Upper lobe of left lung (tissue), 6 donors: ENCODE measurements around the gene GAA. TPM values are rescaled to one million over a fixed set of nuclear protein-coding genes. Genes with fewer than 3 reads are reported as not detected.

Experiments
- ATAC-seq, 2 donors: fragments of 200-7000 bp; cut with Tn5 transposase; one replicate each; pipeline ENCODE4 v1.9.1; 2022; ENCODE audit warnings: mild to moderate bottlenecking in 2 of 2, moderate library complexity in 2 of 2; ENCODE audit not compliant: low FRiP score in 2 of 2
- DNase-seq, 2 donors: peaks; one replicate each; pipeline ENCODE4 v3.0.0-alpha.2; 2019 to 2020
- H3K27ac ChIP-seq, 4 donors: fragments of 200-600 bp; sonication (generic); one replicate each; pipeline ENCODE4 v1.5.1; 2016 to 2019
- H3K27me3 ChIP-seq, 4 donors: fragments of 200-600 bp; sonication (generic); one replicate each; pipeline ENCODE4 v1.5.1; 2017 to 2019
- H3K36me3 ChIP-seq, 4 donors: fragments of 200-600 bp; sonication (generic); one replicate each; pipeline ENCODE4 v1.5.1; 2016 to 2019
- H3K4me1 ChIP-seq, 4 donors: fragments of 200-600 bp; sonication (generic); one replicate each; pipeline ENCODE4 v1.5.1; 2018 to 2019
- H3K4me3 ChIP-seq, 4 donors: fragments of 200-600 bp; sonication (generic); one replicate each; pipeline ENCODE4 v1.5.1; 2017 to 2019; ENCODE audit warnings: mild to moderate bottlenecking in 2 of 4, moderate library complexity in 1 of 4
- H3K9me3 ChIP-seq, 4 donors: fragments of 200-600 bp; sonication (generic); one replicate each; pipeline ENCODE4 v1.5.1; 2018 to 2019
- CTCF ChIP-seq, 6 experiments: fragments of 450-650 bp in 4 of 6; fragments of 200-600 bp in 2 of 6; sonication (generic) in 2 of 6; IDR thresholded peaks; one replicate each; pipeline ENCODE4 v1.5.1; 2016 to 2019; ENCODE audit warnings: antibody characterized with exemption in 6 of 6
- EP300 ChIP-seq, 4 donors: sonication (generic); formaldehyde crosslinking; IDR thresholded peaks; one replicate each; pipeline ENCODE4 v1.5.1; 2017; ENCODE audit warnings: antibody characterized with exemption in 4 of 4, control low read depth in 2 of 4
- POLR2A ChIP-seq, 4 donors: fragments of 450-650 bp; IDR thresholded peaks; one replicate each; pipeline ENCODE4 v1.5.1; 2016 to 2017; ENCODE audit warnings: antibody characterized with exemption in 4 of 4, mild to moderate bottlenecking in 2 of 4
- POLR2AphosphoS5 ChIP-seq, 2 donors: sonication (generic); formaldehyde crosslinking; IDR thresholded peaks; one replicate each; pipeline ENCODE4 v1.5.1; 2017; ENCODE audit warnings: antibody characterized with exemption in 2 of 2
- WGBS, 2 donors: methylation state at CpG; one replicate each; pipeline ENCODE4 v1.1.5; 2017 to 2018; 5-methylcytosine and 5-hydroxymethylcytosine counted together
- total RNA-seq, 6 donors: library from RNA; depleted of rRNA in 4 of 6; stranded (reverse); fragments of >200 nt in 4 of 6; gene quantifications; one replicate each; pipeline versions ENCODE4 v1.1.0 to v1.2.1, GENCODE V29; 2016 to 2021
- donor health status: DM: no; HTN: no; CAD: no; lungs with moderate emphysema.
- donor health status: DM: no; HTN: yes; CAD: no; lungs with severe emphysema.

GAA gene
- total RNA-seq, 6 donors from 2014 or later: 54.7 to 178 (median 157) TPM

- H3K4me3 ChIP-seq: no peak overlapping the region
- WGBS, 2 donors: 85 to 98% methylated on average over 4 of the region's 4 CpGs
- H3K4me1 ChIP-seq: peaks cover 13 to 35% (median 16%) of the 10 kb centered on the region in 4 donors
- no peak for TF ChIP-seq POLR2AphosphoS5 (IDR thresholded peaks at IDR 0.05)
- TF ChIP-seq EP300 (IDR thresholded peaks at IDR 0.05): no peak
- no peak for TF ChIP-seq CTCF (IDR thresholded peaks at IDR 0.05)
- TF ChIP-seq POLR2A (IDR thresholded peaks at IDR 0.05): no peak
- H3K36me3 ChIP-seq: no peaks in the 10 kb centered on the region
- H3K9me3 ChIP-seq: no peaks in the 10 kb centered on the region
- no peak overlapping the region for H3K27ac ChIP-seq
- H3K27me3 ChIP-seq: no peaks in the 10 kb centered on the region
- ATAC-seq (no peak), DNase-seq (no peak)
These were observed 1.4 kb upstream of the GAA start for GRCh38 chr17:80100035-80100323.

- ATAC-seq: peak in 1 of 2 donors; percentile 49
- no peaks in the 10 kb centered on the region for H3K9me3 ChIP-seq
- H3K4me1 ChIP-seq: peaks cover 13 to 35% (median 16%) of the 10 kb centered on the region in 4 donors
- peak overlapping the region; percentile 90 to 96 (median 93) for H3K4me3 ChIP-seq
- DNase-seq: peak in 1 of 2 donors; percentile 34
- H3K27me3 ChIP-seq: no peaks in the 10 kb centered on the region
- WGBS, 2 donors: 33 to 78% methylated on average over 8 to 20 of the region's 21 CpGs
- H3K27ac ChIP-seq: peak overlapping the region; percentile 79 to 95 (median 92)
- H3K36me3 ChIP-seq: no peaks in the 10 kb centered on the region
- TF ChIP-seq EP300 (IDR thresholded peaks at IDR 0.05): no peak
- TF ChIP-seq POLR2A (IDR thresholded peaks at IDR 0.05): no peak
- TF ChIP-seq CTCF (IDR thresholded peaks at IDR 0.05): no peak
- TF ChIP-seq POLR2AphosphoS5 (IDR thresholded peaks at IDR 0.05): no peak
These were observed 724 bp downstream of the GAA start for GRCh38 chr17:80101946-80102663.

- peaks cover 13 to 35% (median 16%) of the 10 kb centered on the region in 4 donors for H3K4me1 ChIP-seq
- ATAC-seq: no peak
- H3K9me3 ChIP-seq: no peaks in the 10 kb centered on the region
- H3K27ac ChIP-seq: no peak overlapping the region
- TF ChIP-seq POLR2A (IDR thresholded peaks at IDR 0.05) (no peak), POLR2AphosphoS5 (IDR thresholded peaks at IDR 0.05) (no peak)
- WGBS, 2 donors: 84 to 90% methylated on average over 15 of the region's 15 CpGs
- H3K27me3 ChIP-seq: no peaks in the 10 kb centered on the region
- DNase-seq: no peak
- H3K36me3 ChIP-seq: no peaks in the 10 kb centered on the region
- peak overlapping the region in 2 of 4 donors; percentile 92 to 94 for H3K4me3 ChIP-seq
These were observed 1.5 kb downstream of the GAA start for GRCh38 chr17:80102664-80103448.

- Histone ChIP-seq H3K27me3 (no peaks in the 10 kb centered on the region), H3K36me3 (peaks cover 0 to 3% (median 1%) of the 10 kb centered on the region in 4 donors), H3K27ac (no peak overlapping the region), H3K4me3 (no peak overlapping the region), H3K4me1 (peaks cover 13 to 35% (median 16%) of the 10 kb centered on the region in 4 donors), H3K9me3 (no peaks in the 10 kb centered on the region)
- no peak for TF ChIP-seq EP300 (IDR thresholded peaks at IDR 0.05)
- TF ChIP-seq POLR2A (IDR thresholded peaks at IDR 0.05): no peak
- TF ChIP-seq CTCF (IDR thresholded peaks at IDR 0.05): no peak
- no peak for TF ChIP-seq POLR2AphosphoS5 (IDR thresholded peaks at IDR 0.05)
- whole genome bisulfite sequencing, 2 donors: 90 to 91% methylated on average over 16 to 19 of the region's 19 CpGs
- no peak for ATAC-seq
- DNase-seq: no peak
These were observed 2.2 kb downstream of the GAA start for GRCh38 chr17:80103449-80104085.

GRCh38 chr17:80104321-80104955 is 3.1 kb downstream of the GAA start:
- DNase-seq: no peak
- peaks cover 13 to 35% (median 16%) of the 10 kb centered on the region in 4 donors for H3K4me1 ChIP-seq
- H3K27ac ChIP-seq: no peak overlapping the region
- no peaks in the 10 kb centered on the region for H3K27me3 ChIP-seq
- H3K9me3 ChIP-seq: no peaks in the 10 kb centered on the region
- ATAC-seq: no peak
- peaks cover 0 to 11% (median 1%) of the 10 kb centered on the region in 4 donors for H3K36me3 ChIP-seq
- WGBS, 2 donors: 69% methylated on average over 21 to 26 of the region's 26 CpGs
- H3K4me3 ChIP-seq: no peak overlapping the region
- TF ChIP-seq CTCF (IDR thresholded peaks at IDR 0.05) (no peak), POLR2A (IDR thresholded peaks at IDR 0.05) (no peak), EP300 (IDR thresholded peaks at IDR 0.05) (no peak), POLR2AphosphoS5 (IDR thresholded peaks at IDR 0.05) (no peak)
